SU-DHL-6 (cell line): ENCODE results near the gene B3GAT2.

Experiments
- H2AFZ ChIP-seq: fragments of 200-600 bp; sonication (generic); 2 replicates; pipeline ENCODE4 v1.6.1; 2014; ENCODE audit warnings: low read depth, mild to moderate bottlenecking, moderate library complexity, mixed read lengths, antibody characterized with exemption, low read length; ENCODE audit not compliant: severe bottlenecking
- H3F3A ChIP-seq: fragments of 200-600 bp; shearing (Covaris generic); 2 replicates; pipeline ENCODE4 v1.6.0; 2016; ENCODE audit warnings: antibody characterized with exemption, mild to moderate bottlenecking; ENCODE audit not compliant: insufficient read depth
- H3K27ac ChIP-seq: fragments of 200-600 bp; sonication (generic); 2 replicates; pipeline ENCODE4 v1.5.1; 2016; ENCODE audit warnings: low read depth, mild to moderate bottlenecking, low read length, moderate library complexity, mixed read lengths
- H3K27me3 ChIP-seq: fragments of 200-600 bp; sonication (generic), shearing (Covaris generic); 2 replicates; pipeline ENCODE4 v1.6.0; 2014; ENCODE audit warnings: mild to moderate bottlenecking, low read length
- H3K36me3 ChIP-seq: fragments of 200-600 bp; sonication (generic); 2 replicates; pipeline ENCODE4 v1.6.1; 2014; ENCODE audit warnings: mild to moderate bottlenecking, low read length, mixed read lengths
- H3K4me2 ChIP-seq: fragments of 300-600, 200-600 bp; shearing (Covaris generic), sonication (generic); 2 replicates; pipeline ENCODE4 v1.6.0; 2014; ENCODE audit warnings: low read length, low read depth, mild to moderate bottlenecking; ENCODE audit not compliant: poor library complexity, severe bottlenecking
- H3K4me3 ChIP-seq: fragments of 200-600 bp; sonication (generic); 2 replicates; pipeline ENCODE4 v1.5.1; 2014; ENCODE audit warnings: antibody characterized with exemption, low read length, mild to moderate bottlenecking, mixed read lengths; ENCODE audit not compliant: insufficient read depth, poor library complexity, severe bottlenecking
- H3K79me2 ChIP-seq: fragments of 200-600 bp; sonication (generic); 2 replicates; pipeline ENCODE4 v1.6.1; 2014; ENCODE audit warnings: mild to moderate bottlenecking, low read length, moderate library complexity; ENCODE audit not compliant: insufficient read depth
- H3K9ac ChIP-seq: fragments of 200-600 bp; sonication (generic); 2 replicates; pipeline ENCODE4 v1.7.0; 2014; ENCODE audit warnings: mild to moderate bottlenecking, low read length
- H3K9me2 ChIP-seq: fragments of 200-600 bp; sonication (generic); replicated peaks from 2 replicates; pipeline ENCODE4 v1.6.1; 2014; ENCODE audit warnings: low read length; ENCODE audit not compliant: insufficient read depth
- H3K9me3 ChIP-seq: fragments of 200-600 bp; sonication (generic); 2 replicates; pipeline ENCODE4 v1.6.1; 2014; ENCODE audit warnings: low read length, mixed read lengths; ENCODE audit not compliant: insufficient read depth
- H4K20me1 ChIP-seq: fragments of 200-600 bp; sonication (generic); 2 replicates; pipeline ENCODE4 v1.6.1; 2014; ENCODE audit warnings: low read depth, mild to moderate bottlenecking, antibody characterized with exemption, low read length, moderate library complexity, mixed read lengths
- CTCF ChIP-seq: fragments of 200-600 bp; sonication (generic); IDR thresholded peaks from one replicate; pipeline ENCODE4 v1.5.1; 2017; ENCODE audit warnings: antibody characterized with exemption, mild to moderate bottlenecking, low read length, moderate library complexity; ENCODE audit not compliant: insufficient read depth, poor library complexity, severe bottlenecking
- EZH2phosphoT487 ChIP-seq: fragments of 200-600 bp; sonication (generic), shearing (Covaris generic); conservative IDR thresholded peaks from 2 replicates; pipeline ENCODE4 v1.6.1; 2018; ENCODE audit warnings: mild to moderate bottlenecking, antibody characterized with exemption, low read length, moderate library complexity, mixed read lengths

Gene B3GAT2

GRCh38 chr6:70847106-70848084 lies 109.5 kb downstream of the B3GAT2 start:
- no peak overlapping the region for H3K9ac ChIP-seq
- H4K20me1 ChIP-seq = no peaks in the 10 kb centered on the region
- no peaks in the 10 kb centered on the region for H3F3A ChIP-seq
- H3K27ac ChIP-seq = no peak overlapping the region
- H3K4me2 ChIP-seq = no peak overlapping the region
- H3K79me2 ChIP-seq = no peaks in the 10 kb centered on the region
- H2AFZ ChIP-seq = no peak overlapping the region
- no peaks in the 10 kb centered on the region for H3K27me3 ChIP-seq
- no peak overlapping the region for H3K4me3 ChIP-seq
- no peaks in the 10 kb centered on the region for H3K9me2 ChIP-seq
- H3K36me3 ChIP-seq = peaks cover 24% of the 10 kb centered on the region
- peaks cover 8% of the 10 kb centered on the region; the same call in 1 of the 2 replicates for H3K9me3 ChIP-seq
- no peak for TF ChIP-seq CTCF
- TF ChIP-seq EZH2phosphoT487 = no peak

- Histone ChIP-seq H3K4me3 (no peak overlapping the region), H3K27me3 (no peaks in the 10 kb centered on the region), H4K20me1 (no peaks in the 10 kb centered on the region), H3F3A (no peaks in the 10 kb centered on the region), H3K27ac (no peak overlapping the region), H3K79me2 (no peaks in the 10 kb centered on the region), H3K9me3 (peaks cover 8% of the 10 kb centered on the region; the same call in 1 of the 2 replicates), H2AFZ (no peak overlapping the region), H3K4me2 (no peak overlapping the region), H3K9me2 (no peaks in the 10 kb centered on the region), H3K36me3 (peaks cover 24% of the 10 kb centered on the region), H3K9ac (no peak overlapping the region)
- TF ChIP-seq CTCF (no peak), EZH2phosphoT487 (no peak)
Observed at GRCh38 chr6:70846207-70846835, 110.5 kb downstream of the B3GAT2 start.

GRCh38 chr6:70844301-70844700 lies 112.6 kb downstream of the B3GAT2 start:
- Histone ChIP-seq H3K27ac (no peak overlapping the region), H3F3A (no peaks in the 10 kb centered on the region), H3K4me2 (no peak overlapping the region), H3K9me2 (no peaks in the 10 kb centered on the region), H3K9me3 (peaks cover 8% of the 10 kb centered on the region; the same call in 1 of the 2 replicates), H3K9ac (no peak overlapping the region), H4K20me1 (no peaks in the 10 kb centered on the region), H3K4me3 (no peak overlapping the region), H3K27me3 (no peaks in the 10 kb centered on the region), H3K79me2 (no peaks in the 10 kb centered on the region), H3K36me3 (peaks cover 20% of the 10 kb centered on the region), H2AFZ (no peak overlapping the region)
- TF ChIP-seq EZH2phosphoT487 = no peak
- TF ChIP-seq CTCF = no peak
